ENCODE measurements around the gene TPSG1.

GRCh38 chr16:1202274-1202673 is 22.8 kb downstream of the TPSG1 start:
- TF ChIP-seq EZH2 (IDR thresholded peaks at IDR 0.05; ENCODE audit: insufficient read depth, low read length) = no peak
- TF ChIP-seq CTCF (IDR thresholded peaks at IDR 0.05; ENCODE audit: insufficient read depth, low read depth, low read length) = no peak

Measured in astrocyte (in vitro differentiated cells and primary cell).